Endothelial cell of umbilical vein (primary cell): ENCODE data around the gene SESTD1. TPM values are rescaled to one million over a fixed set of nuclear protein-coding genes. Genes with fewer than 3 reads are reported as not detected.

Experiments used
- polyA plus RNA-seq, 4 experiments: library from polyadenylated mRNA; depleted of rRNA in 3 of 4; stranded (reverse) in 3 of 4; unstranded in 1 of 4; fragments of >200 nt; gene quantifications; 2 replicates each; pipeline versions ENCODE4 v1.2.1 to v1.2.3, GENCODE V29; 2011 to 2012; ENCODE audit warnings: missing spikeins in 1 of 4
- total RNA-seq: library from RNA; stranded (reverse); gene quantifications from 2 replicates; pipeline ENCODE4 v1.2.3, GENCODE V29; 2021

SESTD1 gene
- total and polyA plus RNA-seq, 2 donors (not counting 3 experiments of a cell fraction or from before 2014, with no cell fraction given): 9.8 to 72.4 TPM

Other genes with a start within 250 kb of the SESTD1 start
- gene CCDC141, start 214.7 kb downstream of the SESTD1 start, total RNA-seq: not detected in 2 replicates
- not detected in 2 replicates for gene CCDC141, start 214.7 kb downstream of the SESTD1 start, polyA plus RNA-seq